SK-N-DZ (cell line): Measurements from ENCODE around the gene TP53I11.

Source experiments
- DNase-seq: peaks from one replicate; pipeline ENCODE4 v3.0.0-alpha.2; 2015; ENCODE audit warnings: low spot score

Gene TP53I11

DNA sequence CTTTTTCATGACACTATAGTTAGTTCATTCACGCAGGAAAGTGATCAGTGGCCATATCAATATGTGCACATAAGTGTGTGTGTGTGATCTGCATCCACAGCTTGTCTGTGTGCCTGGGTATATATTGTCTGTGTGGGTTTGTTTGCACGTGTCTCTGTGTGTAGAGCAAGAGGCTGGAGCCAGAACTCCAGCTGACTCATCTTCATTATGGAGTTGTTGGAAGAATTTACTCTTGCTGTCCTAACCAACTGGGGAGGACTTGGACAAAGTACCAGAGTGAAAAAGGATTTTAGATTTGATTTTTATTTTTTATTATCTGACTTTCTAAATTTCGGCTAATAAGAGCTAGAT is 63.9 kb downstream of the TP53I11 start:
- DNase-seq = no peak

DNA sequence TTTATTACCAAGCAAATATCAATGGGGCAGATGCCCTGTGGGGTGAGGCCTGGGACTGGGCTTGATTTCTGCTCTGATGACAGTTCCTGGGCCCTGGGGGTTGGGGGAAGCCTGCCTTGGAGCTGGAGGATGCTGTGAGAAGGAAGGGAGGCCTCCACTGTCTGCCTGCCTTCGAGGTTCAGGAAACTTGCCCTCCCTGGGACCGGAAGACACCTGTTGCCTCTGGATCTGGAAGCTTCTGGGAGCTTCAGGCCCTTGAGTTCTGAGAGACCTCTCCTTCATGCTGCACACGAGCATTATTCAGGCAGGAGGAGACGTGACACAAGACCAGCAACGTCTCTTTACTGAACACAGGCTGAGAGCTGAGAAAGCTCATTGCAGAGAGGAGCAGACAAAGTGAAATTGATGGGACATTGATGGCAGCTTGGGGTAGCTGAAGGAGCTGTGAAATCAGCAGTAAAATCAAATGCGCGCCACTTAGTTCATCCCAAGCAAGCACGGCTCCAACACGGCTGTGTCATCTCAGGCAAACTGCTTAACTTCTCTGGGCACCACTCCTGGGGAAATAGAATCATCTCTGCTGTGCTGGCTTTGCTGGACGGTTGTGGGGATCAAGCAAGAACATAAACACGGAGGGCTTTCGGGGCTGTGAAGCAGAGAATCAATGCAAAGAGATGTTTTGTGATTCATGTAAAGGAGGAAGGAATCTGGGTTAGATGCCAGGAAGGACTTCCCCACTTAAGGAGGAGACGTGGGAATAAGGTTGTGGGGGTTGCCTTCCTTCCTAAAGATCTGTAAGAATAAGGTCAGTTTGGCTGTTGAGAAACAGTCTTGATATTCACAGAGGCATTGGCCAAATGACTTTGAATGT is 64.5 kb downstream of the TP53I11 start:
- no peak for DNase-seq

DNA sequence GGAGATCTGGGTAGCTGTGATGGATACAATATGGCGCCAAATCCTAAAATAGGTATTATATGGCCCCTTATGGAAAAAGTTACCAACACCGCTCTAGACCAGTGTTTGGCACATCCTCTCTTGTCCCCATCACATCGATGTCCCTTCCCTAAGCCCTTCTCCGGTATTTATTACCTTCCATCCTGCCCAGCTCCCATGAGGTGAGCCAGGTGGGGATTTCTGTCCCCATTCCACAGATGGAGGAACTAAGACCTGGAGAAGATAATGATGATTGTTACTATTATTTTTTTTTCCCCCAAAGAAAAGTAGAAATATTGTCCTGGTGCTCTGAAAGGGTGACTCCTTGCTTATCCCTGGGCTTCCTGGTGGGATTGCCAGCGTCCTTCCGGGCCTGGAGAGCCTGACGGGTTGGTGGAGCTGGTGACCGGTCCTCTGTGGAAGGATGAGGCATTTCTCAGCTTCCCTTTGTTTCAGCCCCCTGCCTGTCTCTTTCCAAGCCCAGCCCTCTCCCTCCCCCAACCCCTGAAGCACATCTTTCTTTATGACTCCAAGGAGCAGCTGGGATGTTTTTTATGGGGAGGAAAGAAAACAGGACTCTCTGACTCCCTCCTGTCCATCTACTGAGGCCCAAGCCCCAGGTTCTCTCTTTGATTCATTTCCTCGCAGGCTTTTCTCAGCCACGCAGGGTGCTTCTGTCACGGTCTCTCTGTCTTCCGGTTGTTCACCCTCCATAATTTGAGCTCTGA is 65.4 kb downstream of the TP53I11 start:
- no peak for DNase-seq

DNA sequence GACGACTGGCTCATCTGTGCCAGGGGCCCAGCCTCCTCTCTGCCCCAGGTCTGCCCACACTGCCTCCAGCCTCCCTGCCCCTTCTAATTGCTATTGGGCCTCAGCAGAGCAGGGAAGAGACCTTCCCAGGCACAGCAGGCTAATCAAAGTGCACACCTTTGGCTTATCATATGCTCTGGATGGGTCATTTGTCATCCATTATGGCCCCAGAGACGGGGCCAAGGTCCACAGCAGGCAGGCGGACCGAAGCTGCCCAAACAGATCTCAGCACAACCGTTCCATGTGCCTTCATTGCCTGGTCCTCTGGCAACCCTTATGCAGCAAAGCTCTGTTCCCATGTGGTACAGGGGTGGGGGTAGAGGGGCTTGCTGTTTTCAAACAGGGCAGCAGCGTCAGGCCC is 66.6 kb downstream of the TP53I11 start:
- no peak for DNase-seq

DNA sequence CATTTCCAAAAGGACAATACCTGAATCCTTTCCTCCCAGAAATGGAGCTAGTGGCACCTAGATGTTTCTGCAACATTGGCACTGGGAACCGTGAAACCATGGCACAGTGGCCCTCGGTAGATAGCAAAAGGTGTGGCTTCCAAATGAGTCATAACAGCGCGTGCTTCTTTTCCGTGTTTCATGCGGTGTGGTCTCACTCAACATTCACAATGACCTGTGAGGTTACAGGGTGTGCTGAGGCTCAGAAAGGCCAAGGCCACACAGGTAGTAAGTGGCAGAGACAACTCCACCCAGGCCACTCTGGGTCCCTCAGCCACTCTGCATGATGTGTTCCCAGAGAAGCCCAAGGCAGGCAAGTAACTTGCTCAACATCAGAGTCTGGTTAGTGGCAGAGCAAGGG is 67.4 kb downstream of the TP53I11 start:
- DNase-seq = no peak
